Subcutaneous preadipocyte (primary cell): ENCODE results near the gene PGAM4. TPM values are rescaled to one million over a fixed set of nuclear protein-coding genes. Genes with fewer than 3 reads are reported as not detected.

Source experiments
- total RNA-seq: library from RNA; depleted of rRNA; stranded (reverse); fragments of >200 nt; gene quantifications from 2 replicates; pipeline ENCODE4 v1.2.3, GENCODE V29; 2012

PGAM4 gene
- total RNA-seq, result not detected in 2 replicates

GRCh38 chrX:77969538-77969937 is at the start of gene PGAM4:
TSS of gene PGAM4 (minus strand) at chrX:77969638. CDS start at chrX:77969638, 0 bp downstream.

Other genes starting within 250 kb of the PGAM4 start
- 49.2 and 55.7 TPM in 2 replicates for gene ATRX, start 183.4 kb downstream of the PGAM4 start, total RNA-seq
- gene MAGT1, start 74.2 kb downstream of the PGAM4 start, total RNA-seq, result 68.0 and 81.9 TPM in 2 replicates
- gene COX7B, start 70.2 kb downstream of the PGAM4 start, total RNA-seq, result 202 and 329 TPM in 2 replicates
- 6.2 and 7.0 TPM in 2 replicates for gene ATP7A, start 58.9 kb downstream of the PGAM4 start, total RNA-seq
- gene PGK1, start 134.6 kb upstream of the PGAM4 start, total RNA-seq, result 284 and 329 TPM in 2 replicates
- gene TAF9B, start 170.0 kb upstream of the PGAM4 start, total RNA-seq, result 26.1 and 30.1 TPM in 2 replicates